Vagina (tissue), 2 donors: ENCODE measurements around the gene CFAP58. TPM values are rescaled to one million over a fixed set of nuclear protein-coding genes. Genes with fewer than 3 reads are reported as not detected.

Experiments used
- DNase-seq, 2 donors: peaks; one replicate each; pipeline ENCODE4 v3.0.0-alpha.2; 2017; ENCODE audit errors: extremely low spot score in 2 of 2
- H3K27ac ChIP-seq: fragments of 200-600 bp; sonication (generic); one replicate; pipeline ENCODE4 v1.5.1; 2019
- H3K27me3 ChIP-seq: fragments of 200-600 bp; sonication (generic); one replicate; pipeline ENCODE4 v1.5.1; 2019
- H3K36me3 ChIP-seq, 2 donors: fragments of 200-600 bp; sonication (generic); one replicate each; pipeline ENCODE4 v1.5.1; 2017 to 2019
- H3K4me1 ChIP-seq: fragments of 200-600 bp; sonication (generic); one replicate; pipeline ENCODE4 v1.5.1; 2019
- H3K4me3 ChIP-seq, 2 donors: fragments of 200-600 bp; sonication (generic); 1 replicate in 1 of 2; 2 replicates in 1 of 2; pipeline ENCODE4 v1.5.1; 2016 to 2019
- H3K9me3 ChIP-seq: fragments of 200-600 bp; sonication (generic); one replicate; pipeline ENCODE4 v1.5.1; 2019
- CTCF ChIP-seq, 3 experiments: fragments of 450-650 bp in 2 of 3; fragments of 200-600 bp in 1 of 3; sonication (generic) in 1 of 3; IDR thresholded peaks; one replicate each; pipeline ENCODE4 v1.5.1; 2017 to 2019; ENCODE audit warnings: antibody characterized with exemption in 3 of 3, mild to moderate bottlenecking in 2 of 3, moderate library complexity in 2 of 3
- POLR2A ChIP-seq, 2 donors: fragments of 450-650 bp; IDR thresholded peaks; one replicate each; pipeline ENCODE4 v1.6.1; 2017; ENCODE audit warnings: antibody characterized with exemption in 2 of 2, mild to moderate bottlenecking in 2 of 2, moderate library complexity in 2 of 2
- POLR2AphosphoS5 ChIP-seq, 2 donors: sonication (generic); formaldehyde crosslinking; IDR thresholded peaks; one replicate each; pipeline ENCODE4 v1.9.0; 2017; ENCODE audit warnings: antibody characterized with exemption in 2 of 2, mild to moderate bottlenecking in 2 of 2, low read depth in 1 of 2; ENCODE audit not compliant: insufficient read depth in 1 of 2
- intact Hi-C: fragments of 100-400 bp; cut with DNase I; formaldehyde crosslinking; loops from one replicate; pipeline ENCODE4 v1.15.1; 2023
- total RNA-seq: library from RNA; depleted of rRNA; stranded (reverse); fragments of >200 nt; gene quantifications from one replicate; pipeline ENCODE4 v1.2.3, GENCODE V29; 2016

Gene CFAP58
- total RNA-seq, 1 donor from 2014 or later = 0.49 TPM

GRCh38 chr10:104449391-104449790 lies 95.8 kb downstream of the CFAP58 start:
- no peaks in the 10 kb centered on the region for H3K9me3 ChIP-seq
- peaks cover 5% of the 10 kb centered on the region for H3K4me1 ChIP-seq
- intact Hi-C loops = no loop called here
- no peak for TF ChIP-seq CTCF (IDR thresholded peaks at IDR 0.05)
- no peak for TF ChIP-seq POLR2AphosphoS5 (IDR thresholded peaks at IDR 0.05; ENCODE audit: insufficient read depth in 1 of 2, low read depth in 1 of 2)
- no peak for TF ChIP-seq POLR2A (IDR thresholded peaks at IDR 0.05)
- no peaks in the 10 kb centered on the region for H3K27me3 ChIP-seq
- no peak overlapping the region for H3K4me3 ChIP-seq
- no peak for DNase-seq
- no peak overlapping the region for H3K27ac ChIP-seq
- no peaks in the 10 kb centered on the region for H3K36me3 ChIP-seq

- intact Hi-C loops = no loop called here
Measured at GRCh38 chr10:104450490-104450889, 96.9 kb downstream of the CFAP58 start.

GRCh38 chr10:104450954-104451353 lies 97.3 kb downstream of the CFAP58 start:
- H3K4me1 ChIP-seq = peaks cover 5% of the 10 kb centered on the region
- no peak for TF ChIP-seq POLR2A (IDR thresholded peaks at IDR 0.05)
- TF ChIP-seq CTCF (IDR thresholded peaks at IDR 0.05) = no peak
- no peak for TF ChIP-seq POLR2AphosphoS5 (IDR thresholded peaks at IDR 0.05; ENCODE audit: insufficient read depth in 1 of 2, low read depth in 1 of 2)
- DNase-seq = no peak
- H3K27me3 ChIP-seq = no peaks in the 10 kb centered on the region
- no peak overlapping the region for H3K4me3 ChIP-seq
- H3K27ac ChIP-seq = no peak overlapping the region
- H3K36me3 ChIP-seq = no peaks in the 10 kb centered on the region
- intact Hi-C loops = no loop called here
- H3K9me3 ChIP-seq = no peaks in the 10 kb centered on the region

More at GRCh38 chr10:104450490-104450889, 96.9 kb downstream of the CFAP58 start:
- Histone ChIP-seq H3K4me1 (peaks cover 5% of the 10 kb centered on the region), H3K4me3 (no peak overlapping the region), H3K9me3 (no peaks in the 10 kb centered on the region), H3K36me3 (no peaks in the 10 kb centered on the region), H3K27me3 (no peaks in the 10 kb centered on the region), H3K27ac (no peak overlapping the region)
- TF ChIP-seq POLR2A (IDR thresholded peaks at IDR 0.05) (no peak), CTCF (IDR thresholded peaks at IDR 0.05) (no peak), POLR2AphosphoS5 (IDR thresholded peaks at IDR 0.05; ENCODE audit: insufficient read depth in 1 of 2, low read depth in 1 of 2) (no peak)
- DNase-seq = no peak

GRCh38 chr10:104452977-104453376 lies 99.3 kb downstream of the CFAP58 start:
- DNase-seq = no peak
- no peaks in the 10 kb centered on the region for H3K27me3 ChIP-seq
- H3K27ac ChIP-seq = no peak overlapping the region
- no peak overlapping the region for H3K4me3 ChIP-seq
- H3K36me3 ChIP-seq = no peaks in the 10 kb centered on the region
- TF ChIP-seq CTCF (IDR thresholded peaks at IDR 0.05) = no peak
- TF ChIP-seq POLR2A (IDR thresholded peaks at IDR 0.05) = no peak
- no peak for TF ChIP-seq POLR2AphosphoS5 (IDR thresholded peaks at IDR 0.05; ENCODE audit: insufficient read depth in 1 of 2, low read depth in 1 of 2)
- H3K4me1 ChIP-seq = peaks cover 5% of the 10 kb centered on the region
- intact Hi-C loops = no loop called here
- H3K9me3 ChIP-seq = no peaks in the 10 kb centered on the region

- no peak for TF ChIP-seq POLR2AphosphoS5 (IDR thresholded peaks at IDR 0.05; ENCODE audit: insufficient read depth in 1 of 2, low read depth in 1 of 2)
- no peak for TF ChIP-seq CTCF (IDR thresholded peaks at IDR 0.05)
- no peak for TF ChIP-seq POLR2A (IDR thresholded peaks at IDR 0.05)
- no peak for DNase-seq
- H3K27ac ChIP-seq = no peak overlapping the region
- intact Hi-C loops = no loop called here
- no peaks in the 10 kb centered on the region for H3K9me3 ChIP-seq
- no peaks in the 10 kb centered on the region for H3K4me1 ChIP-seq
- no peak overlapping the region for H3K4me3 ChIP-seq
- H3K27me3 ChIP-seq = no peaks in the 10 kb centered on the region
- no peaks in the 10 kb centered on the region for H3K36me3 ChIP-seq
Measured at GRCh38 chr10:104456802-104457542, 103.3 kb downstream of the CFAP58 start.
